CD14-positive monocyte (primary cell): ENCODE results near the gene ABHD16B. TPM values are rescaled to one million over a fixed set of nuclear protein-coding genes. Genes with fewer than 3 reads are reported as not detected.

Experiments
- DNase-seq, 3 donors: peaks; one replicate each; pipeline ENCODE4 v3.0.0-alpha.2; 2011 to 2022
- H2AFZ ChIP-seq: 2 replicates; pipeline ENCODE4 v1.6.0; 2012; ENCODE audit warnings: mild to moderate bottlenecking, low read depth, low read length, inconsistent platforms; ENCODE audit not compliant: insufficient read depth, poor library complexity, severe bottlenecking
- H3K27ac ChIP-seq, 2 donors: 1 replicate in 1 of 2; 2 replicates in 1 of 2; pipeline ENCODE4 v1.5.1; 2012 to 2013; ENCODE audit warnings: low read length in 2 of 2, control low read depth in 1 of 2, inconsistent platforms in 1 of 2, low read depth in 1 of 2, mild to moderate bottlenecking in 1 of 2
- H3K27me3 ChIP-seq, 2 donors: one replicate each; pipeline versions ENCODE4 v1.6.0 to v1.6.1; 2011 to 2013; ENCODE audit warnings: low read length in 2 of 2; ENCODE audit not compliant: control insufficient read depth in 2 of 2, insufficient read depth in 2 of 2
- H3K36me3 ChIP-seq, 2 donors: replicated peaks in 1 of 2; 1 replicate in 1 of 2; 2 replicates in 1 of 2; pipeline versions ENCODE4 v1.5.1 to v1.6.1; 2012 to 2013; ENCODE audit warnings: low read length in 2 of 2, control low read depth in 1 of 2, inconsistent platforms in 1 of 2, mild to moderate bottlenecking in 1 of 2; ENCODE audit not compliant: insufficient read depth in 2 of 2, control insufficient read depth in 1 of 2
- H3K4me1 ChIP-seq, 2 donors: 1 replicate in 1 of 2; 2 replicates in 1 of 2; pipeline versions ENCODE4 v1.5.1 to v1.6.1; 2012 to 2013; ENCODE audit warnings: low read length in 2 of 2, control low read depth in 1 of 2, inconsistent platforms in 1 of 2, mild to moderate bottlenecking in 1 of 2, moderate library complexity in 1 of 2; ENCODE audit not compliant: insufficient read depth in 2 of 2, control insufficient read depth in 1 of 2
- H3K4me2 ChIP-seq: replicated peaks from 2 replicates; pipeline ENCODE3; 2012; ENCODE audit warnings: low read length, moderate library complexity, mild to moderate bottlenecking; ENCODE audit not compliant: poor library complexity, severe bottlenecking; ENCODE audit errors: extremely low read depth
- H3K4me3 ChIP-seq, 3 experiments: fragments of 200-600 bp in 1 of 3; sonication (generic) in 1 of 3; replicated peaks in 1 of 3; 1 replicate in 2 of 3; 2 replicates in 1 of 3; pipeline ENCODE4 v1.5.1; 2011 to 2013; ENCODE audit warnings: low read length in 3 of 3, mild to moderate bottlenecking in 3 of 3, control low read depth in 2 of 3, low read depth in 2 of 3, inconsistent platforms in 1 of 3, moderate library complexity in 1 of 3
- H3K79me2 ChIP-seq: 2 replicates; pipeline ENCODE4 v1.6.0; 2012; ENCODE audit warnings: mild to moderate bottlenecking, control low read depth, inconsistent platforms, low read length, moderate library complexity; ENCODE audit not compliant: insufficient read depth
- H3K9ac ChIP-seq: 2 replicates; pipeline ENCODE4 v1.6.0; 2017; ENCODE audit warnings: low read length, mild to moderate bottlenecking; ENCODE audit not compliant: insufficient read depth, poor library complexity, severe bottlenecking
- H3K9me3 ChIP-seq, 2 donors: replicated peaks in 1 of 2; 1 replicate in 1 of 2; 2 replicates in 1 of 2; pipeline versions ENCODE4 v1.5.1 to v1.6.1; 2012 to 2013; ENCODE audit warnings: low read length in 2 of 2, control low read depth in 1 of 2; ENCODE audit not compliant: control insufficient read depth in 1 of 2, insufficient read depth in 1 of 2
- H4K20me1 ChIP-seq: 2 replicates; pipeline ENCODE4 v1.6.0; 2012; ENCODE audit warnings: mild to moderate bottlenecking, low read length, control low read depth, moderate library complexity; ENCODE audit not compliant: insufficient read depth
- H3K27ac Mint-ChIP-seq, 7 donors: one replicate each; pipeline ENCODE4 v1.8.0; 2020; ENCODE audit warnings: mild to moderate bottlenecking in 7 of 7, mixed read lengths in 7 of 7, moderate library complexity in 6 of 7, inconsistent platforms in 2 of 7
- H3K27me3 Mint-ChIP-seq, 3 donors: one replicate each; pipeline ENCODE4 v1.8.0; 2021 to 2022; ENCODE audit warnings: low read depth in 3 of 3, mild to moderate bottlenecking in 3 of 3, mixed read lengths in 3 of 3, moderate library complexity in 3 of 3, inconsistent platforms in 1 of 3
- H3K36me3 Mint-ChIP-seq, 2 donors: one replicate each; pipeline ENCODE4 v1.8.0; 2020; ENCODE audit warnings: mixed read lengths in 2 of 2, inconsistent platforms in 1 of 2, mild to moderate bottlenecking in 1 of 2
- H3K4me1 Mint-ChIP-seq: one replicate; pipeline ENCODE4 v1.8.0; 2020; ENCODE audit warnings: mild to moderate bottlenecking, mixed read lengths
- H3K4me3 Mint-ChIP-seq, 2 donors: one replicate each; pipeline ENCODE4 v1.8.0; 2020; ENCODE audit warnings: mild to moderate bottlenecking in 2 of 2, mixed read lengths in 2 of 2, moderate library complexity in 1 of 2
- H3K9me3 Mint-ChIP-seq, 7 donors: one replicate each; pipeline ENCODE4 v1.8.0; 2020 to 2022; ENCODE audit warnings: mixed read lengths in 7 of 7, mild to moderate bottlenecking in 6 of 7, moderate library complexity in 6 of 7, inconsistent platforms in 2 of 7
- WGBS: methylation state at CpG from one replicate; pipeline ENCODE4 v1.1.5; 2013; ENCODE audit warnings: missing lambda C conversion rate; ENCODE audit not compliant: insufficient coverage; 5-methylcytosine and 5-hydroxymethylcytosine counted together
- intact Hi-C, 2 donors: fragments of 100-400 bp; cut with micrococcal nuclease; formaldehyde crosslinking; loops; one replicate each; pipeline versions ENCODE4 v1.15.0 to v1.15.1; 2023
- polyA plus RNA-seq, 3 donors: library from polyadenylated mRNA; depleted of rRNA in 1 of 3; unstranded in 2 of 3; stranded (reverse) in 1 of 3; fragments of 300-500 nt in 2 of 3; fragments of >200 nt in 1 of 3; fragmentation: Illumina TruSeq in 2 of 3; gene quantifications; 1 replicate in 2 of 3; 2 replicates in 1 of 3; pipeline ENCODE4 v1.2.3, GENCODE V29; 2012 to 2021
- TF ChIP-seq, protein P1 (sequence below): fragments of 200-600 bp; IDR thresholded peaks from one replicate; pipeline ENCODE4 v1.8.0; 2022; ENCODE audit warnings: antibody characterized with exemption, mild to moderate bottlenecking

ABHD16B gene
- polyA plus RNA-seq, 3 donors, result not detected

GRCh38 chr20:63829603-63829944, 31.7 kb upstream of the ABHD16B start:
- TF ChIP-seq, protein P1, sequence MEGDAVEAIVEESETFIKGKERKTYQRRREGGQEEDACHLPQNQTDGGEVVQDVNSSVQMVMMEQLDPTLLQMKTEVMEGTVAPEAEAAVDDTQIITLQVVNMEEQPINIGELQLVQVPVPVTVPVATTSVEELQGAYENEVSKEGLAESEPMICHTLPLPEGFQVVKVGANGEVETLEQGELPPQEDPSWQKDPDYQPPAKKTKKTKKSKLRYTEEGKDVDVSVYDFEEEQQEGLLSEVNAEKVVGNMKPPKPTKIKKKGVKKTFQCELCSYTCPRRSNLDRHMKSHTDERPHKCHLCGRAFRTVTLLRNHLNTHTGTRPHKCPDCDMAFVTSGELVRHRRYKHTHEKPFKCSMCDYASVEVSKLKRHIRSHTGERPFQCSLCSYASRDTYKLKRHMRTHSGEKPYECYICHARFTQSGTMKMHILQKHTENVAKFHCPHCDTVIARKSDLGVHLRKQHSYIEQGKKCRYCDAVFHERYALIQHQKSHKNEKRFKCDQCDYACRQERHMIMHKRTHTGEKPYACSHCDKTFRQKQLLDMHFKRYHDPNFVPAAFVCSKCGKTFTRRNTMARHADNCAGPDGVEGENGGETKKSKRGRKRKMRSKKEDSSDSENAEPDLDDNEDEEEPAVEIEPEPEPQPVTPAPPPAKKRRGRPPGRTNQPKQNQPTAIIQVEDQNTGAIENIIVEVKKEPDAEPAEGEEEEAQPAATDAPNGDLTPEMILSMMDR, result no peak
- Mint-ChIP-seq H3K27ac (no peak overlapping the region), H3K4me3 (peak overlapping the region; percentile 91 to 96), H3K36me3 (peaks cover 0 to 8% of the 10 kb centered on the region in 2 donors), H3K4me1 (peaks cover 9% of the 10 kb centered on the region), H3K27me3 (peaks cover 57 to 71% (median 69%) of the 10 kb centered on the region in 3 donors), H3K9me3 (peaks cover 0 to 20% (median 7%) of the 10 kb centered on the region in 7 donors)
- Histone ChIP-seq H3K9me3 (peaks cover 2 to 12% of the 10 kb centered on the region in 2 donors), H3K4me3 (peak overlapping the region; percentile 32 to 76 (median 58)), H3K4me2 (peak overlapping the region; percentile 95), H3K27me3 (peaks cover 28 to 60% of the 10 kb centered on the region in 2 donors), H3K36me3 (no peaks in the 10 kb centered on the region), H2AFZ (peak overlapping the region; percentile 56), H3K79me2 (no peaks in the 10 kb centered on the region), H3K9ac (no peak overlapping the region), H4K20me1 (peaks cover 11% of the 10 kb centered on the region), H3K27ac (no peak overlapping the region), H3K4me1 (peaks cover 9 to 21% of the 10 kb centered on the region in 2 donors)
- intact Hi-C loops, result loop anchor here in 1 of 2 donors (5.0 kb wide), 1 partner anchor 33 kb away; the partner anchor contains the start of gene ABHD16B
- DNase-seq, result no peak
- 0% methylated on average over 8 of the region's 10 CpGs for WGBS

- H3K4me3 Mint-ChIP-seq, result peak overlapping the region; percentile 91 to 96
- Histone ChIP-seq H2AFZ (peak overlapping the region; percentile 56), H3K4me1 (peaks cover 9 to 21% of the 10 kb centered on the region in 2 donors)
These were observed 31.1 kb upstream of the ABHD16B start for GRCh38 chr20:63829945-63830835.

More at GRCh38 chr20:63829945-63830835, 31.1 kb upstream of the ABHD16B start:
- H3K36me3 Mint-ChIP-seq, result peaks cover 0 to 8% of the 10 kb centered on the region in 2 donors
- Histone ChIP-seq H3K79me2 (no peaks in the 10 kb centered on the region), H4K20me1 (peaks cover 11% of the 10 kb centered on the region), H3K27ac (no peak overlapping the region), H3K4me2 (peak overlapping the region; percentile 95), H3K36me3 (no peaks in the 10 kb centered on the region), H3K4me3 (peak overlapping the region; percentile 32 to 76 (median 58)), H3K9me3 (peaks cover 2 to 12% of the 10 kb centered on the region in 2 donors), H3K27me3 (peaks cover 28 to 62% of the 10 kb centered on the region in 2 donors), H3K9ac (peak overlapping the region; percentile 54)
- under 1% methylated on average over 94 of the region's 99 CpGs for WGBS
- peak overlapping the region in 3 of 7 donors; percentile 27 to 75 (median 30) for H3K27ac Mint-ChIP-seq
- peaks cover 9% of the 10 kb centered on the region for H3K4me1 Mint-ChIP-seq
- TF ChIP-seq, protein P1, result no peak
- H3K9me3 Mint-ChIP-seq, result peaks cover 0 to 20% (median 7%) of the 10 kb centered on the region in 7 donors
- peaks cover 58 to 72% (median 72%) of the 10 kb centered on the region in 3 donors for H3K27me3 Mint-ChIP-seq
- intact Hi-C loops, result loop anchor here in 1 of 2 donors (5.0 kb wide), 1 partner anchor 32 kb away; the partner anchor contains the start of gene ABHD16B
- no peak for DNase-seq
